Left ventricle myocardium superior (tissue), 1 donor: ENCODE measurements around the gene LDLRAP1. TPM values are rescaled to one million over a fixed set of nuclear protein-coding genes. Genes with fewer than 3 reads are reported as not detected.
A peak's percentile ranks its signal among the peaks of the same experiment; 100 is the strongest.

Source experiments
- ATAC-seq: fragments of 200-7000 bp; cut with Tn5 transposase; one replicate; pipeline ENCODE4 v1.9.1; 2020; ENCODE audit warnings: mild to moderate bottlenecking, moderate library complexity
- DNase-seq: peaks from one replicate; pipeline ENCODE4 v3.0.0-alpha.2; 2020
- intact Hi-C: fragments of 100-400 bp; cut with micrococcal nuclease; formaldehyde crosslinking; loops from one replicate; pipeline ENCODE4 v1.11.0; 2022
- total RNA-seq: library from RNA; stranded (reverse); fragmentation: NEBNext Ultra II Directional; extraction: Animal tissue kit (Norgen Biotek cat#: 25700); gene quantifications from one replicate; pipeline ENCODE4 v1.2.1, GENCODE V29; 2021
- donor health status: DM: no; HTN: yes; CAD: no; lungs with severe emphysema.

LDLRAP1 gene
- total RNA-seq, 1 donor from 2014 or later: 11.8 TPM

GRCh38 chr1:25615172-25615541 is 71.8 kb downstream of the LDLRAP1 start:
- no peak for DNase-seq
- no peak for ATAC-seq
- intact Hi-C loops: no loop called here

GRCh38 chr1:25615563-25616094 is 72.2 kb downstream of the LDLRAP1 start:
- ATAC-seq: no peak
- intact Hi-C loops: no loop called here
- DNase-seq: no peak

- peak; percentile 89 for ATAC-seq
- intact Hi-C loops: no loop called here
Observed at GRCh38 chr1:25616095-25616986, 72.9 kb downstream of the LDLRAP1 start, which contains the start of gene MAN1C1. TSS of gene MAN1C1 (plus strand) at chr1:25616791. CDS start at chr1:25617798, 1,007 bp downstream.

DNA sequence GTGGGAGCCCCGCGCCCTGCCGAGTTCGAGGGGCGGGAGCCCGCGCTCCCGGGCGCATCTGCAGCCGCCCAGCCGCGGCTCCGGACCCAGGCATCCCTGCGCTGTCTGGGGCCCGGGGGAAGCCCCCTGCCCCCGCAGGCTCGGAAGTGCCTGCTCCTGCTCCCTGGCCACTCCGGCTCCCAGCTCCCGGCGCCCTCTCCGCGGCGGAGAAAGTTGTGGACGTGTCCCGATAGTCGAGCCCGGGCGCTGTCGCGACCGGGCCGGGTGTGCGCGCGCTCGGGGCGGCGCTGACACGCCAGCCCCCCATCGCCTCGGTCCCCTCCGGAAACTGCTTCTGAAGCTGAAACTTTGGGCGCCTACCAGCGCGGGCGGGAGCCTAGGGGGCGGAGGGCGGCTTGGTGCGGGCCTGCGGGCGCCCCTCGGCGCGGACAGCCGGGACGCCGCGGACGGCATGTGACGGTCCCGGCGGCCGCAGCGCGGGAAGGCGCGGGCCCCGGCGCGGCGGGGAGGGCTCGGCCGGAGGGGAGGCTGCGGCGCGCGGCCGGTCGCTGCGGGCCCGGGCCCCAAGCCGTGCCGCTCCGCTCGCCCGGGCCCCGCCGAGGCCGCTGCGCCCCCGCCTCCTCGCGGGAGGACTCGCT is 73.7 kb downstream of the LDLRAP1 start:
- ATAC-seq (peak; percentile 1), DNase-seq (no peak)
- intact Hi-C loops: no loop called here

More at GRCh38 chr1:25616095-25616986, 72.9 kb downstream of the LDLRAP1 start, which contains the start of gene MAN1C1:
- peak; percentile 95 for DNase-seq

- intact Hi-C loops: no loop called here
- peak; percentile 2 for ATAC-seq
- DNase-seq: peak; percentile 58
Observed at GRCh38 chr1:25617625-25618432, 74.4 kb downstream of the LDLRAP1 start.

DNA sequence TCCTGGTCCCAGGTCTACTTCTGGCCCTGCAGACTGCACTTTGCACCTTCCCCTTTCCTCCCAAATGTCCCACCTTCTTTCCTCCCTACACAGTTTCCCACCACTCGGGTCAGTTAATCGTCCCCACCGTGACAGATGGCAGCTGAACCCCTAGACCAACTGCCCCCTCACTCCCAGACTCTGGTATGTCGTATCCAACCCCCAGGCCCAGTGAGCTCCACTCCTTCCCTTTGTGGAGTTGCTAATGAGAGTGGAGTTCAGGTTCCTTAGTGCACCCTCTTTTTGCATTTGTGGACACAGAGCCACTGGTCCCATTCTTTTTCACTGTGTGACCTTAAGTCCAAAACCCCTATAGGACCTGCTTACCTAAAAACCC is 75.0 kb downstream of the LDLRAP1 start:
- no peak for DNase-seq
- intact Hi-C loops: no loop called here
- no peak for ATAC-seq

Other genes with a start within 250 kb of the LDLRAP1 start
- gene TMEM50A, start 205.3 kb upstream of the LDLRAP1 start, total RNA-seq: 73.1 TPM
- gene RHCE, start 122.8 kb upstream of the LDLRAP1 start, total RNA-seq: 1.0 TPM
- 15.6 TPM for gene MACO1, start 112.7 kb upstream of the LDLRAP1 start, total RNA-seq
- gene MAN1C1, start 73.2 kb downstream of the LDLRAP1 start, total RNA-seq: 17.9 TPM